Measurements from ENCODE around the gene CLIP4. TPM values are rescaled to one million over a fixed set of nuclear protein-coding genes. Genes with fewer than 3 reads are reported as not detected.

CLIP4 gene
- total RNA-seq, 1 experiment from 2014 or later, result 0.39 TPM

DNA sequence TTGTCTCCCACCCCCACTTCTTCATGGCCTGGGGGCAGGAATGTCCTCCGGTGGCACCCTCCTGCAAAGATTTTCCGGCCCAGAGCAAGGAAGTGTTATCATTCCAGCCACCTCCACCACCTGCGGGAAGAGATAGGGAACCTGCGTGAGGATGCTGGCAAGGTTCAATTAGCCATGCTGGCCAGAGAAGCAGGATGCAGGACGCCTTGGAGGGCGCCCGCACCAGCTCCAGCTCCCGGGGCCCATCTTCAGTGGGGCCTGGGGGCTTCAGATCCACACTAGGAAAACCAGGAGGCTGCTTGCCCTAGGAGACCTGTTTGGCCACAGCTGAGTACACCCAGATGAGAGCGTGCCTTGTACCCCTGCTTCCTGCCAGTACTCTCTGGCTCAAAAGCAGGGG, 113.7 kb downstream of the CLIP4 start:
- ChIA-PET POLR2A (no interaction called here), CTCF (interaction anchor here (1.0 kb wide), 1 partner anchor 80 kb away, joined by 4 read pairs; no protein-coding TSS in a partner anchor)
- Mint-ChIP-seq H3K27ac (no peak overlapping the region), H3K4me1 (peaks cover 4% of the 10 kb centered on the region; the same call in 1 of the 2 replicates), H3K9me3 (no peaks in the 10 kb centered on the region), H3K4me3 (no peak overlapping the region), H3K27me3 (ENCODE audit: low read depth) (no peaks in the 10 kb centered on the region), H3K36me3 (no peaks in the 10 kb centered on the region)
- DNase-seq (ENCODE audit: low spot score) (peak; percentile 4), ATAC-seq (no peak)
- TF ChIP-seq EMX1 (CRISPR knock-in tag; IDR thresholded peaks at IDR 0.05), result no peak
- TF ChIP-seq ETV6 (CRISPR knock-in tag; IDR thresholded peaks at IDR 0.05), result no peak
- TF ChIP-seq NR1H2 (CRISPR knock-in tag; IDR thresholded peaks at IDR 0.05), result no peak
- no peak for TF ChIP-seq SMAD3 (CRISPR knock-in tag; IDR thresholded peaks at IDR 0.05; ENCODE audit: borderline replicate concordance)
- TF ChIP-seq, protein P1, sequence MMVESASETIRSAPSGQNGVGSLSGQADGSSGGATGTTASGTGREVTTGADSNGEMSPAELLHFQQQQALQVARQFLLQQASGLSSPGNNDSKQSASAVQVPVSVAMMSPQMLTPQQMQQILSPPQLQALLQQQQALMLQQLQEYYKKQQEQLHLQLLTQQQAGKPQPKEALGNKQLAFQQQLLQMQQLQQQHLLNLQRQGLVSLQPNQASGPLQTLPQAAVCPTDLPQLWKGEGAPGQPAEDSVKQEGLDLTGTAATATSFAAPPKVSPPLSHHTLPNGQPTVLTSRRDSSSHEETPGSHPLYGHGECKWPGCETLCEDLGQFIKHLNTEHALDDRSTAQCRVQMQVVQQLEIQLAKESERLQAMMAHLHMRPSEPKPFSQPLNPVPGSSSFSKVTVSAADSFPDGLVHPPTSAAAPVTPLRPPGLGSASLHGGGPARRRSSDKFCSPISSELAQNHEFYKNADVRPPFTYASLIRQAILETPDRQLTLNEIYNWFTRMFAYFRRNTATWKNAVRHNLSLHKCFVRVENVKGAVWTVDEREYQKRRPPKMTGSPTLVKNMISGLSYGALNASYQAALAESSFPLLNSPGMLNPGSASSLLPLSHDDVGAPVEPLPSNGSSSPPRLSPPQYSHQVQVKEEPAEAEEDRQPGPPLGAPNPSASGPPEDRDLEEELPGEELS (CRISPR knock-in tag; IDR thresholded peaks at IDR 0.05), result no peak
- TF ChIP-seq, protein P2, sequence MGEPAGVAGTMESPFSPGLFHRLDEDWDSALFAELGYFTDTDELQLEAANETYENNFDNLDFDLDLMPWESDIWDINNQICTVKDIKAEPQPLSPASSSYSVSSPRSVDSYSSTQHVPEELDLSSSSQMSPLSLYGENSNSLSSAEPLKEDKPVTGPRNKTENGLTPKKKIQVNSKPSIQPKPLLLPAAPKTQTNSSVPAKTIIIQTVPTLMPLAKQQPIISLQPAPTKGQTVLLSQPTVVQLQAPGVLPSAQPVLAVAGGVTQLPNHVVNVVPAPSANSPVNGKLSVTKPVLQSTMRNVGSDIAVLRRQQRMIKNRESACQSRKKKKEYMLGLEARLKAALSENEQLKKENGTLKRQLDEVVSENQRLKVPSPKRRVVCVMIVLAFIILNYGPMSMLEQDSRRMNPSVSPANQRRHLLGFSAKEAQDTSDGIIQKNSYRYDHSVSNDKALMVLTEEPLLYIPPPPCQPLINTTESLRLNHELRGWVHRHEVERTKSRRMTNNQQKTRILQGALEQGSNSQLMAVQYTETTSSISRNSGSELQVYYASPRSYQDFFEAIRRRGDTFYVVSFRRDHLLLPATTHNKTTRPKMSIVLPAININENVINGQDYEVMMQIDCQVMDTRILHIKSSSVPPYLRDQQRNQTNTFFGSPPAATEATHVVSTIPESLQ (CRISPR knock-in tag; IDR thresholded peaks at IDR 0.05), result no peak
- no peak for TF ChIP-seq CREM (CRISPR knock-in tag; IDR thresholded peaks at IDR 0.05)

DNA sequence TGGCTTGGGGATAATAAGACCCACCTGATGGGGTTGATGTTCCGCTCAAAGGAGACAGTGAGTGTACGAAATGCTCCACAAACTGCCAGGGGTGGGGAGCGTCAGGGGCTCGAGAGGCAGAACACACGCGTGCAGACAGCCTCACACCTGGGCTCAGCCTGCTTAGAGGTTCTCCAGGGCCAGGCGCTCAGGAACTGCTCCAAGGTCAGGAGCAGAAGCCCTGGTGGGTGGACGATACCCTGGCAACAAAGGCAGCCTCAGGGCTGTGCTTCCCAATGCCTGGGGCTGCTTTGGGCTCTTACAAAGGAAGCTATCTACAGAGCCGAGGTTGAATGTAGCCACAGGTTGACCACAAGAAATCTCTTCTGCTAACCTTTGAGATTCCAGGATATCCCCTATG, 114.4 kb downstream of the CLIP4 start:
- no peaks in the 10 kb centered on the region for H3K9me3 Mint-ChIP-seq
- CTCF ChIA-PET, result interaction anchor here (1.3 kb wide), 1 partner anchor 9 kb away, joined by 4 read pairs; no protein-coding TSS in a partner anchor
- H3K4me1 Mint-ChIP-seq, result peaks cover 4% of the 10 kb centered on the region; the same call in 1 of the 2 replicates
- H3K4me3 Mint-ChIP-seq, result no peak overlapping the region
- ATAC-seq, result no peak
- no peak overlapping the region for H3K27ac Mint-ChIP-seq
- DNase-seq (ENCODE audit: low spot score), result peak; percentile 5
- no peaks in the 10 kb centered on the region for H3K36me3 Mint-ChIP-seq
- H3K27me3 Mint-ChIP-seq (ENCODE audit: low read depth), result no peaks in the 10 kb centered on the region
- POLR2A ChIA-PET, result no interaction called here
- TF ChIP-seq CREM (CRISPR knock-in tag; IDR thresholded peaks at IDR 0.05), result no peak
- TF ChIP-seq NR1H2 (CRISPR knock-in tag; IDR thresholded peaks at IDR 0.05), result no peak
- TF ChIP-seq GABPB1 (CRISPR knock-in tag; IDR thresholded peaks at IDR 0.05), result no peak
- TF ChIP-seq ELF4 (CRISPR knock-in tag; IDR thresholded peaks at IDR 0.05; ENCODE audit: low read depth), result no peak
- TF ChIP-seq IRF2 (CRISPR knock-in tag; IDR thresholded peaks at IDR 0.05; ENCODE audit: borderline replicate concordance, low read depth), result no peak
- TF ChIP-seq, protein P3, sequence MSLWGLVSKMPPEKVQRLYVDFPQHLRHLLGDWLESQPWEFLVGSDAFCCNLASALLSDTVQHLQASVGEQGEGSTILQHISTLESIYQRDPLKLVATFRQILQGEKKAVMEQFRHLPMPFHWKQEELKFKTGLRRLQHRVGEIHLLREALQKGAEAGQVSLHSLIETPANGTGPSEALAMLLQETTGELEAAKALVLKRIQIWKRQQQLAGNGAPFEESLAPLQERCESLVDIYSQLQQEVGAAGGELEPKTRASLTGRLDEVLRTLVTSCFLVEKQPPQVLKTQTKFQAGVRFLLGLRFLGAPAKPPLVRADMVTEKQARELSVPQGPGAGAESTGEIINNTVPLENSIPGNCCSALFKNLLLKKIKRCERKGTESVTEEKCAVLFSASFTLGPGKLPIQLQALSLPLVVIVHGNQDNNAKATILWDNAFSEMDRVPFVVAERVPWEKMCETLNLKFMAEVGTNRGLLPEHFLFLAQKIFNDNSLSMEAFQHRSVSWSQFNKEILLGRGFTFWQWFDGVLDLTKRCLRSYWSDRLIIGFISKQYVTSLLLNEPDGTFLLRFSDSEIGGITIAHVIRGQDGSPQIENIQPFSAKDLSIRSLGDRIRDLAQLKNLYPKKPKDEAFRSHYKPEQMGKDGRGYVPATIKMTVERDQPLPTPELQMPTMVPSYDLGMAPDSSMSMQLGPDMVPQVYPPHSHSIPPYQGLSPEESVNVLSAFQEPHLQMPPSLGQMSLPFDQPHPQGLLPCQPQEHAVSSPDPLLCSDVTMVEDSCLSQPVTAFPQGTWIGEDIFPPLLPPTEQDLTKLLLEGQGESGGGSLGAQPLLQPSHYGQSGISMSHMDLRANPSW (CRISPR knock-in tag; conservative IDR thresholded peaks at IDR 0.05; ENCODE audit: low read depth), result no peak
- TF ChIP-seq, protein P4, sequence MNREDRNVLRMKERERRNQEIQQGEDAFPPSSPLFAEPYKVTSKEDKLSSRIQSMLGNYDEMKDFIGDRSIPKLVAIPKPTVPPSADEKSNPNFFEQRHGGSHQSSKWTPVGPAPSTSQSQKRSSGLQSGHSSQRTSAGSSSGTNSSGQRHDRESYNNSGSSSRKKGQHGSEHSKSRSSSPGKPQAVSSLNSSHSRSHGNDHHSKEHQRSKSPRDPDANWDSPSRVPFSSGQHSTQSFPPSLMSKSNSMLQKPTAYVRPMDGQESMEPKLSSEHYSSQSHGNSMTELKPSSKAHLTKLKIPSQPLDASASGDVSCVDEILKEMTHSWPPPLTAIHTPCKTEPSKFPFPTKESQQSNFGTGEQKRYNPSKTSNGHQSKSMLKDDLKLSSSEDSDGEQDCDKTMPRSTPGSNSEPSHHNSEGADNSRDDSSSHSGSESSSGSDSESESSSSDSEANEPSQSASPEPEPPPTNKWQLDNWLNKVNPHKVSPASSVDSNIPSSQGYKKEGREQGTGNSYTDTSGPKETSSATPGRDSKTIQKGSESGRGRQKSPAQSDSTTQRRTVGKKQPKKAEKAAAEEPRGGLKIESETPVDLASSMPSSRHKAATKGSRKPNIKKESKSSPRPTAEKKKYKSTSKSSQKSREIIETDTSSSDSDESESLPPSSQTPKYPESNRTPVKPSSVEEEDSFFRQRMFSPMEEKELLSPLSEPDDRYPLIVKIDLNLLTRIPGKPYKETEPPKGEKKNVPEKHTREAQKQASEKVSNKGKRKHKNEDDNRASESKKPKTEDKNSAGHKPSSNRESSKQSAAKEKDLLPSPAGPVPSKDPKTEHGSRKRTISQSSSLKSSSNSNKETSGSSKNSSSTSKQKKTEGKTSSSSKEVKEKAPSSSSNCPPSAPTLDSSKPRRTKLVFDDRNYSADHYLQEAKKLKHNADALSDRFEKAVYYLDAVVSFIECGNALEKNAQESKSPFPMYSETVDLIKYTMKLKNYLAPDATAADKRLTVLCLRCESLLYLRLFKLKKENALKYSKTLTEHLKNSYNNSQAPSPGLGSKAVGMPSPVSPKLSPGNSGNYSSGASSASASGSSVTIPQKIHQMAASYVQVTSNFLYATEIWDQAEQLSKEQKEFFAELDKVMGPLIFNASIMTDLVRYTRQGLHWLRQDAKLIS (CRISPR knock-in tag; IDR thresholded peaks at IDR 0.05; ENCODE audit: borderline replicate concordance), result no peak
- TF ChIP-seq, protein P1 (CRISPR knock-in tag; IDR thresholded peaks at IDR 0.05), result no peak
- TF ChIP-seq SMAD4 (CRISPR knock-in tag; IDR thresholded peaks at IDR 0.05), result no peak
